GM21381 (cell line): ENCODE measurements around the gene PODXL.
"Not testable (repeated sequence)": the region's sequence is repeated elsewhere in the genome, so short reads cannot be mapped to it uniquely, and the experiment has no call there.

Experiments
- ATAC-seq: cut with Tn5 transposase; IDR thresholded peaks from one replicate; pipeline ENCODE4 v1.9.1; 2021; ENCODE audit warnings: mild to moderate bottlenecking, moderate library complexity; ENCODE audit not compliant: unreplicated experiment

PODXL gene

DNA sequence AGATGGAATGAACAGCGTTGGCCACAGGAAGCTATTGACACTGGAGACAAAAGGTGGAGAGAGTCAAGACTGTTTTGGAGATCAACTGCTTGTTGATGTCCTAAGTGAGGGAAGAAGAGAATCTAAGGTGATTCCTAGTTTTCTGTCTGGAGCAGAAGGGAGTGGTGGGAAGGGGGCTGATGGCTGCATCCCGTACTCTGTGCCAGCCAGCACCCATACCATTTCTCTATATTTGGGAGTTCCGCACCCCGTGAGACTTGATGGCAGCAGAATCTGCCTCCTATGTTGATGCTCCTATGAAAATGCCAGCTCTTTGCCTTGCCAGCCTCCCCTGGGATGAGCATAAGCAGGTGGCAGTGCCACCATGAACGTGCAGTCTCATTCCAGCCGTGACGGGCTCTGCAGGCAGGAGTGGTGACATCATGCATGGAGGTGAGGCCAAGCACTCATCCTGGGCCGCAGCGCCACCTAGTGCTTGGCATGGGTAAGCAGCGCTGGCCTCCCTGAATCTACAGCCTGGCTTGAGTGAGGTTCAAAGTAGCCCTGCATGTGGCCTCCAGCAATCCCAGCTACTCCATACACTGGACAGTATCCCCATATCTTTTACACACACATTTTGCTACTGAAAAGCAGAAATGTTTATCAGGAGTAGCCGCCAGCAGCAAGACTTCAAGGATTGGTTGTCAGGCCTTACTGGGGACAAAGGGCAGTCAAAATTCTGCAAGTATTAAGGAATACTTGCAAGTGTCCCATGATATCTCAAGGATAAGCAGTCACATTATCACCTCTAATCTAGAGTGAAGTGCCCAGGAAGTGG lies 43.0 kb downstream of the PODXL start:
- peak; percentile 97 for ATAC-seq

GRCh38 chr7:131511774-131512535 lies 44.5 kb downstream of the PODXL start:
- ATAC-seq = no peak

DNA sequence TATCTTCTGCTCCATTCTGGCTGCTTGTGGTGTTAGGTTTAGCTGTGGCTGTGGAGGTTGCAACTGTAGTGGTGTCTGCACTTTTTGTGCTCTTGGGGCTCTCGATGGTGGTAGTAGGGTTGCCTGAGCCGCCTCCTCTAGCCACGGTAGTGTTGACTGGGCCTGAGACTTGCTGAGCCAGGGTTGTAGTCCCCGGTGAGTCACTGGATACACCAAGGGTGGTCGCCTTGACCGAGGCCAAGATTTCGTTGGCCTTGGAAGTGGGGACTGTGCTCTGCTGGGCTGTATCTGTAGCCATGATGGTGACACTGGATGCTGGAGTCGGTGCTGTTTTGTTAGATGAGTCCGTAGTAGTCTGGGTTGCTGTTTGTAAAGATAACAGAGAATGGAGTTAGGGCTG lies 45.4 kb downstream of the PODXL start:
- no peak for ATAC-seq

DNA sequence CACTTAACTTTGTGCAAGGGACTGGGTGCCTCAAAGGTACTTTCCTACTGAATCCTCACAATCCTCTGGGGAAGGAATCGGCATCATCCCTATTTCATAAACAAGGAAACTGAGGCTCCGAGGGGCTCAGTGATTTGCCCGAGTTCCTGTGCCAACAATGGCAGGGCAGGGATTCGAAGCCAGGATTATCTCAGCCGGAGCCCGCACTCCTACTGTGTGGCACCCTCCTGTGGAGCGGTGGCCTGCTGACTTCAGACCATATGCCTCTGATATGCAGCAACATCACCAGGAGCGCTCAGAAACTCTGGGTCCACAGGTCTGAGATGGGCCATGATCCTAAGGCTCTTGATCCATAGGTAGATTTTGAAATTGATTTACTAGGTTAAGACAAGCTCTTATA lies 46.6 kb downstream of the PODXL start:
- no peak for ATAC-seq

- no peak for ATAC-seq
Observed at GRCh38 chr7:131508754-131509486, 47.5 kb downstream of the PODXL start.

- ATAC-seq = peak; percentile 71
Observed at GRCh38 chr7:131507592-131508331, 48.7 kb downstream of the PODXL start.

GRCh38 chr7:131506597-131506996 lies 49.8 kb downstream of the PODXL start:
- ATAC-seq = no peak

GRCh38 chr7:131505636-131506557 lies 50.5 kb downstream of the PODXL start:
- no peak for ATAC-seq

DNA sequence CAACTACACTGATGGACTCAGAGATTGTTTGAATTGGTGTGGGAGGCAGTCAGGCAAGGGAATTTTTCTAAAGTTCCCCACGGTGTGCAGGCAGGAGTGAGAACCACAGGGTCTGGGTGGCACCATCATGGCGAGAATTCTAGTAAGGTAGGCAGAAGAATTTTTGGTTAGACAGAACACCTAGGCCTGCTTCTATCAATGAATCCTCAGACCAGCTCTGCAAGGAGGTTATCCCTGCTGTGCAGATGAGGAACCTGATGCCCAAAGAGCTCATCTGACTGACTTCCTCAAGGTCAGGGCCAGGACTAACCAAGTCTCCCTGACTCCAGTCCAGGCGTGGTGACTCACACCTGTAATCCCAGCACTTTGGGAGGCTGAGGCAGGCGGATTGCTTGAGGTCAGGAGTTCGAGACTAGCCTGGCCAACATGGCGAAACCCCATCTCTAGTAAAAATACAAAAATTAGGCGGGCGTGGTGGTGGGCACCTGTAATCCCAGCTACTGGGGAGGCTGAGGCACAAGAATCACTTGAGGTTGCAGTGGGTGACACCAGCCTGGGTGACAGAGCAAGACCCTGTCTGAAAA lies 51.3 kb downstream of the PODXL start:
- not testable (repeated sequence) for ATAC-seq

GRCh38 chr7:131504157-131504899 lies 52.1 kb downstream of the PODXL start:
- no peak for ATAC-seq

- no peak for ATAC-seq
Observed at GRCh38 chr7:131503639-131504038, 52.8 kb downstream of the PODXL start.

DNA sequence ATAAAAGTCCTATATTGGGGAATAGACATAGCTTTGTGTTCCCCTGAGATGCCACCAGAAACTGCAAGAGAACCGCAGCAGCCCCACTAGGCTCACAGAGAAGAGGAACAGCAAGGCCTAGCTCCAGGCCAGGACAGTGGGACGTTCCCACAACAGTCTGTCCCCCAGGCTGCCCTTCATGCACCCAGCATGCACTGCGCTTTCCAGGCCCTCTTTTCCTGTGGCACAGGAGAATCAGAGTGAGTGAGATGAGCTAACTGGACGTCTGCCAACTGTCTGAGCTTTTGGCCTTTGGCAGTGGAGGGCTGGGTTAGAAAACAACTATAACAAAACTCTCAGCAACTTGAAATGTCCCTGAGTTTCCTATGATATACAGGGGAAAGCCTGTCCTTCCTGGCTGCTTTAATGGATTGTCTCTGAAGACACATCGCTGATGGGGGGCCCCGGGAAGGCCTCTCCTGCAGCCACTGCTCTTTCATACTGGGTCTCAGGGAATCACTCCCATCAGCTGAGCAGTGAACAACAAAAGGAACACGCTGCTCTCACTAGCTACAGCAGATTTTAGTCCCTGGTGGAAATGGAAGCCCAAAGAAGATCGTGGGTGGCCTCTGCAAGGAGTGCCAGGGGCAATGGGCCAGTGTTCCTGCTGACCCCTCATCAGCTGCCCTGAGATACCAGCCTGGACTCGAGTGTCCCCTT lies 53.5 kb downstream of the PODXL start:
- no peak for ATAC-seq

DNA sequence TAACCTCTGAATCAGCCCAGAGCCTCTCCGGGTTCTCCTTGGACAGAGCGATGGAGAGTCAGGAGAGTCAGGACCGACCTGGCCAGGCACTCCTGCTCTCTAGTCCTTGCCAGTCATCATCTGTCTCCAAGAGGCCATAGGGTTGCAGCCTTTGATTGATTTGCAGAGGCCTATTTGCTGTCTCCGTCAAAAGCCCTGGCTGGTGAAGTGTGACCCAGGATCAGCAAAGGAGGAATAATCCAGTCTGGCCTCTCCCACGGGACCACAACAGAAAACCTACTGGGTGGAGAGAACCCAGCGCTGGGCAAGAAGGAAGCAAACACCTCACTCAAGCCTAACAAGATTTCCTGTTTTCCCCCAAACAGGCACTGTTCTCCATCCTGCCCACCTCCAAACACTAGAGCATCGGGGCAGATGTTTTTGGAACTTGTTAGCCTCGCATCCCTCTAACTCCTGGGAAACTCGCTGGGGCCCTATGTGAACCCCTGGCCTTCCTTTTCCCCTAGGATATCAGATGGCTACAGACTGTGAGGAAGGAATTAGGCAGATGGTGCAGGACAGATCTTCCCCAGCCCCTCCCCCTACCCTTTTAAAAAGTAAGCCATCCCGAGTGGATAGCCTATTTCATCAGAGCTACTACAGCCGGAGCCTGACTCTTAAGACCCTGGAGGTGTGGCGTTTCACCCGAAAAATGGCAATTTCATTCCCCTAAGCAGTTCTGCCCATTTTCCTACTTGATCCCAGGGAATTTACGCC lies 54.3 kb downstream of the PODXL start:
- no peak for ATAC-seq

DNA sequence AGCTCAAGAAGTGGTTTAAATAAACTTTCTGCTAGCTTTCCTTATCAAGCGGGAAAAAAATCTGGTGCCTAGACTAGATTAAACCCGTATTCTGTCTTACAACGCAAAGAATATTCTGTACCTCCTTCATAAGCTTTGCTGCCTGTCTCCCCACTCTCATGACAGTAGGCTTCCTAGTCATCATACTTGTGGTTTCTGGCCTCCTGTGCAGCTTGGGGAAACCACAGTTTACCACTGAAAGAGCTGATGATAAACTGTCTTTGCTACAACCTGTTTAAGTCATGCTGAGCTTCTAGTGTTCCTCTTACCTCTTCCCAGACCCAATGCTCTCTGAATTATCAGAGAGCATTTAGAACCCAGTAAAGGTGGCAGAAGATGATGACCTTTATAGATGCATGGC lies 55.0 kb downstream of the PODXL start:
- ATAC-seq = peak; percentile 80

DNA sequence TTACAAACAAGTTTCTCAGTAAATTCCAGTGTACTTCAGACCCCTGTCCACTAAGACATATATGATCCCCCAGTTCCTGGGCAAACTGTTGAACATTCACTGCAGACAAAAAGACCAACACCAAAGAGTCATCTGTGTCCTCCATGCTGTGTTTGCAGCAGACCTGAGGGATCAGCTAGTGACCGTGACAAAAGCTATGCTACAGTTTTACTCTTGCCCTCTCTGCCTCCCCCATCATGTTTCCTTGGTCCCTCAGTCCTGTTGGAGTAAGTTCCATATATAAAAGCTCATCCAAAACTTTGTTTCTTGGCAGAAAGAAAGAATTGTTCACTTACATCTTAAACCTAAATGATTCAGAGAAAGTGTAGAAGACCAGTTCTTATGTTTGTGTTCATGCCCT lies 56.1 kb downstream of the PODXL start:
- ATAC-seq = no peak

DNA sequence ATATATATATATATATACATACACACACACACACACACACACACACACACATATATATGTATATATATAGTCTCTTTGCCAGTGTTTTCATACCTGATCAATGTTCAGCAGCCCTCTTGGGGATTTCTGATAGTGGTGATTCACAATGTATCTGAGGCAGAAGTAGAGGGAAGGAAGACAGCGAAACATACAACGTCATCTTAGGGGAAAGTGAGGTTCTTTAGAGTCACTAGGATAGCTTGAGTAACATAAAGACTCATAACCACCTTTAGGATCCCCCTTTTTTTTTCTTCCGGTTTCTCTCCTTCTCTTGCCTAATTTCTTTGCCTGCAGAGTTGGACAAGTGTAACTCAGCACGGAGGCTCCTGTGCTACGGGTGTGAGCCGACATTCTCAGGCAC lies 56.6 kb downstream of the PODXL start:
- no peak for ATAC-seq

DNA sequence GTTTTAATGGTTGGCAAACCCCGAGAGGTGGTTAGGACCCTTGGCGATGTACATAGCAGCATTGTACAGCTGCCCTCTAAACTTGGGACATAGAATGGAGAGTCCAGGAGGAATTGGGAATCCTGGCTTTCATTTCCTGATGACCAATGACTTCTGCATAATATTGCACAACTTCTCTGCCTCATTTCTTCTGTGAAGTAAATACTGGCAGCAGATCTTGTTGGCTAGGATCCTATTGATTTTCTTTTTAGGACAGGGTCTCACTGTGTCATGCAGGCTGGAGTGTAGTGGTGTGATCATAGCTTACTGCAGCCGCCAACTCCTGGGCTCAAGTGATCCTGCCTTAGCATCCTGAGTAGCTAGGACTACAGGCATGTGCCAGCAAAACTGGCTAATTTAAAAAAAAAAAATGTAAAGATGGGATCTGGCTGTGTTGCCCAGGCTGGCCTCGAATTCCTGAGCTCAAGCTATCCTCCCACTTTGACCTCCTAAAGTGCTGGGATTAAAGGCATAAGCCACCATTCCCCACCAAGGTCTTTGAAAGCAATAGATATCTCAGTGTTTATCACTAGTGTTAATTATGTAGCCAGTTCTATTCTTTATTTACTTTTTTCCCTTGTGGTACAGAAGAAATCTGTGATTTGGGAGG lies 58.1 kb downstream of the PODXL start:
- no peak for ATAC-seq
